OCI-LY1 (cell line): Measurements from ENCODE around the gene POLR3A.

ENCODE experiments used
- H2AFZ ChIP-seq: fragments of 200-600 bp; sonication (generic), shearing (Covaris generic); 2 replicates; pipeline ENCODE4 v1.6.0; 2014; ENCODE audit warnings: antibody characterized with exemption, mild to moderate bottlenecking, low read length
- H3F3A ChIP-seq: fragments of 200-600 bp; sonication (generic), shearing (Covaris generic); 2 replicates; pipeline ENCODE4 v1.6.0; 2014; ENCODE audit warnings: mild to moderate bottlenecking, antibody characterized with exemption, low read length, moderate library complexity; ENCODE audit not compliant: insufficient read depth
- H3K27ac ChIP-seq: fragments of 200-600 bp; sonication (generic); 2 replicates; pipeline ENCODE4 v1.5.1; 2014; ENCODE audit warnings: low read length, mixed run types, mild to moderate bottlenecking, low read depth; ENCODE audit not compliant: poor library complexity, severe bottlenecking
- H3K27me3 ChIP-seq: fragments of 200-600 bp; sonication (generic); 2 replicates; pipeline ENCODE4 v1.6.0; 2014; ENCODE audit warnings: antibody characterized with exemption, mild to moderate bottlenecking, low read length, moderate library complexity; ENCODE audit not compliant: insufficient read depth
- H3K36me3 ChIP-seq: fragments of 200-600 bp; sonication (generic); 2 replicates; pipeline ENCODE4 v1.6.1; 2014; ENCODE audit warnings: mild to moderate bottlenecking, antibody characterized with exemption, low read length, moderate library complexity, mixed read lengths; ENCODE audit not compliant: insufficient read depth
- H3K4me1 ChIP-seq: fragments of 200-600 bp; sonication (generic); 2 replicates; pipeline ENCODE4 v1.5.1; 2014; ENCODE audit warnings: mild to moderate bottlenecking, low read length, moderate library complexity; ENCODE audit not compliant: insufficient read depth, severe bottlenecking
- H3K4me2 ChIP-seq: fragments of 200-600 bp; sonication (generic), shearing (Covaris generic); 2 replicates; pipeline ENCODE4 v1.6.1; 2014; ENCODE audit warnings: low read length
- H3K4me3 ChIP-seq: fragments of 200-600 bp; sonication (generic); 2 replicates; pipeline ENCODE4 v1.5.1; 2014; ENCODE audit warnings: low read length, low read depth, mild to moderate bottlenecking, mixed read lengths; ENCODE audit not compliant: poor library complexity, severe bottlenecking
- H3K79me2 ChIP-seq: fragments of 200-600 bp; shearing (Covaris generic); 2 replicates; pipeline ENCODE4 v1.6.1; 2016; ENCODE audit warnings: mixed run types, low read length, mixed read lengths; ENCODE audit not compliant: insufficient read depth
- H3K9ac ChIP-seq: fragments of 200-600 bp; sonication (generic), shearing (Covaris generic); 2 replicates; pipeline ENCODE4 v1.6.1; 2014; ENCODE audit warnings: mild to moderate bottlenecking, low read length, mixed read lengths
- H3K9me2 ChIP-seq: fragments of 200-600 bp; sonication (generic), shearing (Covaris generic); 2 replicates; pipeline ENCODE4 v1.6.1; 2014; ENCODE audit warnings: low read depth, mild to moderate bottlenecking, low read length, mixed read lengths
- H3K9me3 ChIP-seq: fragments of 200-600 bp; shearing (Covaris generic); 2 replicates; pipeline ENCODE4 v1.6.1; 2014; ENCODE audit warnings: low read length, mixed read lengths
- H4K20me1 ChIP-seq: fragments of 200-600 bp; sonication (generic), shearing (Covaris generic); 2 replicates; pipeline ENCODE4 v1.6.0; 2016; ENCODE audit warnings: mild to moderate bottlenecking, low read length; ENCODE audit not compliant: insufficient read depth
- CTCF ChIP-seq: fragments of 200-600 bp; sonication (generic), shearing (Covaris generic); IDR thresholded peaks from 2 replicates; pipeline ENCODE4 v1.5.1; 2017; ENCODE audit warnings: mild to moderate bottlenecking, antibody characterized with exemption, low read length, moderate library complexity, mixed read lengths
- EZH2 ChIP-seq: fragments of 200-600 bp; sonication (generic), shearing (Covaris generic); IDR thresholded peaks from 2 replicates; pipeline ENCODE4 v1.8.0; 2017; ENCODE audit warnings: borderline replicate concordance, mixed run types, mild to moderate bottlenecking, antibody characterized with exemption, low read length, moderate library complexity, mixed read lengths

POLR3A gene

DNA sequence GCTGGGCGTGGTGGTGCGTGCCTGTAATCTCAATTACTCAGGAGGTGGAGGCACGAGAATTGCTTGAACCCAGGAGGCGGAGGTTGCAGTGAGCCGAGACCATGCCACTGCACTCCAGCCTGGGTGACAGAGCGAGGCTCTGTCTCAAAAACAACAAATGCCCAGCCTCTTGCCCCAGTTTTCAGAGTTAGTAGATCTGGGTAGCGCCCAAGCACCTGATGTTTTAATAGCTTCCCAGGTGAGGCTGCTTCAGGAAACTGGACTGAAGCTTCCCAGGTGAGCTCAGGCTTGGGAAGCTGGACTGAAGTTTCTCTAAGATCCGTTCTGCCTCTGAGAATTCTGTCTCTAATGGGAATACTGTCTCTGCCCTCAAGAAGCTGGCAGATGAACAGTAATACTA lies 16.5 kb upstream of the POLR3A start:
- 0 out of 2 replicates have a peak, but pooled peaks cover 1% of the 10 kb centered on the region for H3F3A ChIP-seq
- H3K79me2 ChIP-seq, result no peaks in the 10 kb centered on the region
- TF ChIP-seq CTCF, result no peak
- TF ChIP-seq EZH2, result no peak
- no peaks in the 10 kb centered on the region for H4K20me1 ChIP-seq
- no peak overlapping the region for H2AFZ ChIP-seq
- no peak overlapping the region for H3K4me2 ChIP-seq
- no peak overlapping the region for H3K9ac ChIP-seq
- no peaks in the 10 kb centered on the region for H3K9me3 ChIP-seq
- no peaks in the 10 kb centered on the region for H3K9me2 ChIP-seq
- no peak overlapping the region for H3K27ac ChIP-seq
- H3K36me3 ChIP-seq, result peaks cover 26% of the 10 kb centered on the region
- H3K4me3 ChIP-seq, result no peak overlapping the region
- no peaks in the 10 kb centered on the region for H3K4me1 ChIP-seq
- H3K27me3 ChIP-seq, result no peaks in the 10 kb centered on the region

DNA sequence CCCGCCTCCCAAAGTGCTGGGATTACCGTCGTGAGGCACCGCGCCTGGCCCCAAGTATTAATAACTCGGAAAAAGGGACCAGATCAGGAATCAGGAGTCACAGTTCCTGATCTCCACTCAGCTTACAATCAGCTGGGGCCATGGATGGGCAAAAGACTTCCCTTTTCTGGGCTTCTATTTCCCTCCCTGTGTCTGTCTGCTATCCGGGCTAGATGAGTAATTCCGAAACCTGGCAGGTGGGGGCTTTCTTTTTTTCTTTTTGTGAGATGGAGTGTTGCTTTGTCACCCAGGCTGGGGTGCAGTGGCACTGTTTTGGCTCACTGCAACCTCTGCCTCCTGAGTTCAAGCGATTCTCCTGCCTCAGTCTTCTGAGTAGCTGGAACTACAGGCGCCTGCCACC lies 15.9 kb upstream of the POLR3A start:
- no peaks in the 10 kb centered on the region for H3K9me2 ChIP-seq
- H3K9ac ChIP-seq, result no peak overlapping the region
- TF ChIP-seq EZH2 (no peak), CTCF (no peak)
- H3K9me3 ChIP-seq, result no peaks in the 10 kb centered on the region
- H4K20me1 ChIP-seq, result no peaks in the 10 kb centered on the region
- H3K36me3 ChIP-seq, result peaks cover 32% of the 10 kb centered on the region
- no peak overlapping the region for H2AFZ ChIP-seq
- no peaks in the 10 kb centered on the region for H3K4me1 ChIP-seq
- H3K27ac ChIP-seq, result no peak overlapping the region
- H3K4me3 ChIP-seq, result no peak overlapping the region
- H3F3A ChIP-seq, result 0 out of 2 replicates have a peak, but pooled peaks cover 4% of the 10 kb centered on the region
- H3K27me3 ChIP-seq, result no peaks in the 10 kb centered on the region
- H3K4me2 ChIP-seq, result no peak overlapping the region
- H3K79me2 ChIP-seq, result no peaks in the 10 kb centered on the region

DNA sequence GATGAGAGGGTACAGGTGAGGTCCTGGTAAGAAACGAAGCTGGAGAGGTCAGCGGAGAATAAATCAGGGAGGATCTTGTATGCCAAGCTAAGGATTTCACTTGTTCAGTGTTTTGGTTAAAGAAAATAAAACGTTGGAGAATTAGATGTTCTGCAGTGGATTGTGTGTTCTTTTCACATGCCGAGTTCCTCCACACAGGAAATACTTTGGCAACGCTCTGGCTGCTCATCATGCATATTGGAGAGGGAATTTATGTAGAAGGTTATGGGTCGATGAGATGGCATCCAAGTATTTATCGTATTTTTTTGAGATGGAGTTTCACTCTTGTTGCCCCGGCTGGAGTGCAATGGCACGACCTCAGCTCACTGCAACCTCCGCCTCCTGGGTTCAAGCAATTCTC lies 15.4 kb upstream of the POLR3A start:
- no peak overlapping the region for H3K9ac ChIP-seq
- H3F3A ChIP-seq, result peaks cover 4% of the 10 kb centered on the region; the same call in 1 of the 2 replicates
- H3K4me2 ChIP-seq, result no peak overlapping the region
- H3K36me3 ChIP-seq, result peaks cover 38% of the 10 kb centered on the region
- no peak overlapping the region for H3K27ac ChIP-seq
- H3K4me3 ChIP-seq, result no peak overlapping the region
- no peaks in the 10 kb centered on the region for H4K20me1 ChIP-seq
- H3K27me3 ChIP-seq, result no peaks in the 10 kb centered on the region
- H3K9me2 ChIP-seq, result no peaks in the 10 kb centered on the region
- no peaks in the 10 kb centered on the region for H3K9me3 ChIP-seq
- no peak overlapping the region for H2AFZ ChIP-seq
- TF ChIP-seq EZH2 (no peak), CTCF (no peak)
- H3K4me1 ChIP-seq, result no peaks in the 10 kb centered on the region
- no peaks in the 10 kb centered on the region for H3K79me2 ChIP-seq
